ENCODE results near the gene CAPN5.

CAPN5 gene

DNA sequence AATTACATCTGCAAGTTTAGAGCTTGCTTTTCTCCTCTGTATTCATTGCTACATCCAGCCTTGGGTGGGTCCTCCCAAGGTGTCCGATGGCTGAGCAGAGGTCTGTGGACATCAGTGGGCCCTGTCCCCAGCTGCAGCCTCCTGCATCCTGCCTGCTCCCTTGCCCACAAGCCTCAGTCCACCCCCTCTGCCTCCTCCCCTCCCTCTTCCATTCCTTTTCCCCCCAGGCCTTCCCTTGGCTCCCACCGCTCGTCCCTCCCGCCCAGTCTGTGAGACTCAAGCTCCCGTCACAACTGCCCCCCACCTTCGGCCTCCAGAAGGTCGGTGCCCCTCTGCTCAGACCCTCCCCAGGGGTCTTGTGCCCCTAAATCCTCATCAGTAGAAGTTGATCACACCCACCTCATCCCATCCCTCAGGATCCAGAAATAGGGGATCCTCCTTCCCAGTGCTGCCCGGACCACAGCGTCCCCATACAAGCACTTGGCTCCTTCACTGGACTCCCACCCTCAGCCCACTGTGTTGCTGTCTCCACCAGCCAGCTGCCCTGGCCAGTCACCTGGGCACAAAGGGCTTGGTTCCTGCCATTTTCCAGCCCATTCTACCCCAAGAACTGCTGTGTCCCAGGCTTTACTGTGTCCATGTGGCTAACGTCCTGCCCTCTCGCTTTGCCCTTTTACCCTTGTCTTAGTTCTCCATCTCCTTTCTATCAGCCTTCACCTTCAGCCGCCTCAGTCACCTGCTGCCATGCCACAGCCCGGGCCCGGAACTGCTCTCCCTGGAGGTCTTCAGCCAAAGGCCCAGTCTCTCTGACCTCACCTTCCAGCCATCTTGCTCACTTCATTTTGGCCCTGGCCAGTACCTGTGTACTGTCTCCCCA, 33.6 kb downstream of the CAPN5 start:
- no peak for DNase-seq (ENCODE audit: low spot score)

DNA sequence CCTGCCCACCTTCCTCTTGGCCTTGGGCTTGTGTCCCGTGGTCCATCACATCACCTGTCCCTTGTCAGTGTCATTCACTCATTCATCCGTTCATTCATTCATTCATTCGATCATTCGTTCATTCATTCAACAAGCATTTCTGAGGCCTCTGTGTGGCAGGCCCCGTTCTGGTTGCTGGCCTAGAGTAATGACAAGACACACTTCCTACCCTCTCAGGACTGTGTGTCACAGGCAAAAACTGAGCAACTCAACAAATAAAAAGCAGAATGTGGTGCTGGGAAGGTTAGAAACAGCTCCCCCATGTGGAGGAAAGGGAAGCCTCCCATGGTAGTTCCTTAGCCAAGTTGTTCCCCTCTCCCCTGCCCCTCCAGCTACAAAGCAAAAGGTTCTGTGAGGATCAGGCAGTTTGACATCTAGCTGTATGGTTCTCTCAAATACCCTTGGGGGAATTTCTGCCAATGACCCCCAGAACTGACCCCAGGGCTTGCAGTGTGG, 34.3 kb downstream of the CAPN5 start:
- DNase-seq (ENCODE audit: low spot score) = peak; percentile 51

DNA sequence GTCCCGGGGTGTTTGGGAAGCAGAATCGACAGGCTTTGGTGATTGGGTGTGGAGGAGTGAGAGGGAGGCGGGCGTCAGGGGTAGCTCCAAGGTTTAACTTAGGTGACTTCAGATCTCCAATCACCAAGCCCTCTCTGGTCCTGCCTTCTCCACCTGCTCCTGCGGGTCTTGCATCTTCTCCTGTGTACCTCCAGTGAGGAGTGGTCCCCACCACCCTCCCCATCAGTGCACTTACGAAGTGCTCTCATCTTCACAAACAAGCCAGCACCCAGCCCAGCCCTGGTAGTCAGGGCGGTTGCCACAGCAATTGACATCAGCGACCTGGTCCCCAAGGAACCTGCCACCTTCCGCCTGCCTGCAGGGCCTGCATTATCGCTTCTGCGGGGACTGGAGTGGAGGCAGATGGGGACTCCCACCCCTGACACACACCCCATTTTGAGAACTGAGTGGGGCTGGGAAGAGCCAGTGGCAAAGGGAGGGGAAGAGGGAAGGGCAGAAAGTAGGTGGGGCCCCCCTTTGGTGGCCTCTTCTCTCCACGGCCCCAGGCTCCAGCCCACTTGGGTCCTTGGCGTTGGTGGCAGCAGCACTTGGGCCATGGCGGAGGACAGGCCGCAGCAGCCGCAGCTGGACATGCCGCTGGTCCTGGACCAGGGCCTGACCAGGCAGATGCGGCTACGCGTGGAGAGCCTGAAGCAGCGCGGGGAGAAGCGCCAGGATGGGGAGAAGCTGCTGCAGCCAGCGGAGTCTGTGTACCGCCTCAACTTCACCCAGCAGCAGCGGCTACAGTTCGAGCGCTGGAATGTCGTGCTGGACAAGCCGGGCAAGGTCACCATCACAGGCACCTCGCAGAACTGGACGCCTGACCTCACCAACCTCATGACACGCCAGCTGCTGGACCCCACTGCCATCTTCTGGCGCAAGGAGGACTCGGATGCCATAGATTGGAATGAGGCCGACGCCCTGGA, 35.8 kb downstream of the CAPN5 start, which contains the start of gene OMP:
Gene OMP, plus strand, starts transcription at position 595 of the 965 bp plus-strand sequence. Its CDS starts 0 bp downstream, at position 595.
- DNase-seq (ENCODE audit: low spot score) = no peak

DNA sequence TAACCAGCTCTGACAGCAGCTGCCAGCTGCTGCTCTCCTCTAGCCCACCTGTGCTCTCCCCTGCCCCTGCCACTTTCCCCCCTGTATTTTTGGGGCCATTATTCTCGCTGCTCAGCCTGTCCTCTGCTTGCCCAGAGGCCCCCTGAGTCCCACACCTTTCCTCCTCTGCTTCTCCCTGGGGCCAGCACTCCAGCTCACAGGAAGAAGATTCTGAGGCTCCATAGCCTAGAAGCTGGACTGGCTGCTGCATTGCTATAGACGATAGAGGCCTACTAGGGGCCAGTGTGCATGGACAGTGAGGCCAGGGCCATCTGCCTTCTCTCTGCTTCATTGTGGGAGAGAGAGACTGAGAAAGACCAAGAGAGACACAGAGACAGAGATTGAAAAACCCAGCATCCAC, 36.5 kb downstream of the CAPN5 start:
- no peak for DNase-seq (ENCODE audit: low spot score)

DNA sequence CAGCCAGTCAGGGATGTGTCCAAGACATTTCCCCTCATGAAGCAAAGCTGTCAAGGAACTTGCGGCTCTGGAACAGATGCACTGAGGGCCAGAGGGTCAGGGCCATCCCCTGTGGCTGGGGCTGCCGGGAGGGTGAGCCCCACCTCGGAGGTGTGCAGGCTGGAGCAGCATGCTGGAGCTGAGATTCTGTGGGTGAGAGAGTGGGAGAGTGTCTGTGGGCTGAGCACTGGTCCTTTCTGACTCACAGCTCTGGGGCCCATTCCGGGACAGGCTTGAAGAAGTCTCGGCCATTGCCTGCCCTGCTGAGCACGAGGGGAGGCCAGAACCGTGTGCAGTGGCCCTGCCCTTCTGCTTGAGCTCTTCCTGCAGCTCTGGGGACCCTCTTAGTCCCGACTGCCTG, 38.0 kb downstream of the CAPN5 start:
- DNase-seq (ENCODE audit: low spot score) = no peak

DNA sequence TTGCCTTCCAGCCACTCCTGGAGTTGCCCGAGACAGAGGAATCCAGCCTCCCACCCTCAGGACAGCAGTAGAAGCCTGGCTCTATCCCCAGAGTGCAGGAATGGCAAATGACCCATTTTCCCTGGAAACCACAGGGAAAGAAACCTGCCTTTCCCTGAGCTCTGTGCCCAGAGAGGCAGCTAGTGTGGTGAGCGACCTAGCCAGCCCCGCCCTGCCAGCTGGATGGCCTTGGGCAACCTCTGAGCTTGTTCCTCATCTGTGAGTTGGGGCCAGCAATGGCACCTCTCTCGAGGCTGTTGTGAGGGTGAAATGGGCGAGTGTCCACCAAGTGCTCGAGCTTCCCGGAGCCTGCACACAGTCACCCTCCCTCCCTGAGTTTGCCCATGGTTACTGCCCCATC, 39.5 kb downstream of the CAPN5 start:
- DNase-seq (ENCODE audit: low spot score) = no peak

DNA sequence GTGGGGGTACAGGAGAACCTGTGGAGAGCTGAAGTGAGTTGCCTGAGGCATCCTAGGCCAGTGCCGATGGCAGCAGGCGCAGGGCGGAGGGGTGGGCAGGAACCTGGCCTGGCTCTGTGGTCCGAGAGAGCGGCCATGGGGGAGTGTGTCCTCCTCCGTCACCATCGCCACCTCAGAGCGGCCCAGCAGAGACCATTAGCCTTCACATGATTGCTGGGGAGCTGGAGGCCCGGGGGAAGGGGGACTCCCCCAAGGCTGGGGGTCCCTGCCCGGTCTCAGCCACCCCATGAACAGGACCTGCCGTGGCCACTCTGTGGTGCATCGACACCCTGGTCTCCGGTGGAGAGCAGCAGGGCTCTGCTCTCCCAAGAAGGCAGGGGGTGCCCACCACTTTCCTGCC, 40.0 kb downstream of the CAPN5 start:
- DNase-seq (ENCODE audit: low spot score) = no peak

DNA sequence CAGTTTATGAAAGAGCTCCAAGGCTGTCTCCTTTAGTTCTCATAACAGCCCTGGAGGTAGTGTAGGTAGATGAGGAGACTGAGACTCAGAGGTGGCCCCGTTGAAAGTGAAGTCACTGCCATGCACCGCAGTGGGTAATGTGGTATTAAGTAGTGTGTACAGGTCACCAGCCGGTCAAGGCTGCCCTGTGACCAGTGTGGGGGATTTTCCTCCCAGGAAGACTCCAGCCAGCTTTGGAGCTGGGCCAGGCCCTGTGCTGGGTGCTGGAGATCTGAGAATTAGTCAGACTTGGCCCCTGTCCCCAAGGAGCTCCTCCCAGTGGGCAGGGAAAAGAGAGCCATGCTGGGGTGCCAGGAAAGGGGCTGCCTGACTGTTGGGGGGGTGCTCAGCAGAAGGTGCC, 41.2 kb downstream of the CAPN5 start:
- peak; percentile 30 for DNase-seq (ENCODE audit: low spot score)

DNA sequence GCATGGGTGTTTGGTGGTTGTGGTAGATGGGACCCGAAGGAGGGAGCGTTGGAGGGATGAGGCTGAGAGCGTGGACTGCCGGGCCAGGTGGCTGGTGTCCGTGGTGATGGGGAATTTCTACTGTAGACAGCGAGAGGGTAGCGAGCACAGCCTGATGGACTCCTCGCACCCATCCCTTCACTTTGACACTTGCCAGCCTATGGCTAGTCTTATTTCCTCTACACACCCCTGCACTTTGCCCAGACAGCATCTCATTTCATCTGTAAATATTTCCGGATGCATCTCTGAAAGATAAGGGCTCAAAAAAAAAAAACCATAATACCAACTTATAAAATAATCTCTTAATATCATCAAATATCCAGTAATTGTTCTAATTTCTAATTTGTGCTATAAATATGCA, 41.7 kb downstream of the CAPN5 start:
- DNase-seq (ENCODE audit: low spot score) = no peak

DNA sequence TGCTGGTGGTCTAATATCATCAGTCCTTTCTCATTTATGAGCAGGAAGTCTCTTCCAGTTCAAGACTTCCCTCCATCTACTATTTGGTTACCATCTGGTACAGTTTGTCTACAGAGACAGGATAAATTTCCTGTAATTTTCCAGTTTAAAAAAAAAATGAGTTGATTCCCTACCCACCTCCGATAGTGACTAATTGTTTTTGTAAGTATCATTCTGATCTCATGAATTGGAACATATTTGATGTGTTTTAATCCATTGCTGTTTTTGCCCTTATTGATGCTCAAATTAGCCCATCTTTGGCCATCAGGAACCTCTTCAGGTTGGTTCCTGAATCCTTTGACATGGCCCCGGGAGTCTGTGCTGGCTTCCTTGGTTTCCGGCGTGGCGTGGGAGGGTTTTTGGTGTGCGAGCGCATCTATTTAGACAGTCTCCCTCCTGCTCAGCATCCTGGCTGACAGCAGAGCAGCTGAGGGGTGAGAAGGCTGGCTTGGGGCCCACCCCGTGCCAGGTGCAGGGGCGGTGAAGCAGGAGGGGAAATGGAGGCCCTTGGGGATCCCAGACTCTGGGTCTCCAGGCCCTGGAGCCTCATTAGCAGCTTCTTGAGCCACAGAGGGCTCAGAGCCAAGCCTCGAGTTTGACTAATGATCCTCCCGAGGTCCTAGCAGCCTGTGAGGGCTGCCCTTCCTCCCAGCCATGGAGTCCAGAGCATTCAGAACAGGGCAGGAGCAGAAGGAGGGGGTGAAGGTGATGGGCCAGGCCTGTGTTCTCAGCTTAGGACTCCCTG, 42.7 kb downstream of the CAPN5 start:
- DNase-seq (ENCODE audit: low spot score) = no peak

DNA sequence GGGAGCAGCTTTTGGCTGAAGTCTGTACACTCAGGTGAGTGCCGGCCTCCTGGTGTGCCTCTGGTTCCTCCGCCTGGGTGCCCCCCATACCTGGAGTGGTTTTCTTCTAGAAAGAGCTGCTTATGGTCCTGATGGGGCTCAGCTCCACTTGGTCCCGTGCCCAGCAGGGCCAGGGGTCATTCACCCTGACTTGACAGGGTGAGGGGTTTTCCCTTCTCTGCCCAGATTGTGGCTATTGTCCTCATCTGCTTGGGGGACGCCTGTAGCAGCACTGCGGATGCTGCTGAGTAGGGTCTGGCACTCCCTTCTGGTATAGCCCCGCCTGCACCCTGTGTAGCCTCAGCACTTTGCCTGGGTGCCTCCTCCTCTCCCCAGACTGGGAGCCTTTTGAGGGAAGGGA, 44.1 kb downstream of the CAPN5 start:
- DNase-seq (ENCODE audit: low spot score) = no peak

DNA sequence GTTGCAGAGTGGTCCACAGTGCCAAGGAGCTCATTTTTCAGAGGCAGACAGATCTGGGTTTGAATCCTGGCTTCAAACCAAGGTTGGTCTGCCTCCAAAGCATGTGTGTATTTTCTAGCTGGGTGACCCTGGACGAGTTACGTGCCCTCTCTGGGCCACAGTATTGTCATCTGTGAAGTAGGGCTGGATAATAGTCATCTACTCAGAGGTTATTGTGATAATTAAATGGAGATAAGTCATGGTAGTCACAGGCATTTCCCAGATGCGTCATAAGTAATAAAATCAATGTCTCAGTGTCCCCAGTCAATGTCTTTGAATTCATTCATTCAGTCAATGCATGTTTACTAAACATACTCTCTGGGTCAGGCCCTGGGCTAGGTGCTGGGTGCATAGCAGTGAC, 44.5 kb downstream of the CAPN5 start:
- no peak for DNase-seq (ENCODE audit: low spot score)

DNA sequence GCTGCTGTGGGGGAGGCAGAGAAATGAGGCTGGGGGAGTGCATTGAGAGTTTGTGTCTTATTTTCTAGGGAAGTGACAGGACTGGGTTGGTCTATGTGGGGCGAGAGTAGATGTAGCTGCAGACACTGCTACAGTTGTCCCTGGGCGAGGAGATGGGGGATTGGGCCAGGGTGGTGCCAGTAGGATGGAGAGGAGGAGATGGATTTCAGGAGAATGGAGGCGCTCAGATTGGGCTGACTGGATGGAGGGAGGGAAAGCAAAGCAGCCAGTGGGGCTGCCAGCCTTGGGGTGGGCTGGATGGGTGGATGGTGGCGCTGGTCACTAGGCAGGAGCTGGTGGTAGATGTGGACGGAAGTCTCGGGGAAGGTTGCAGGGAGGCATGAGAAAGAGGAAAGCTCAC, 45.2 kb downstream of the CAPN5 start:
- DNase-seq (ENCODE audit: low spot score) = no peak

DNA sequence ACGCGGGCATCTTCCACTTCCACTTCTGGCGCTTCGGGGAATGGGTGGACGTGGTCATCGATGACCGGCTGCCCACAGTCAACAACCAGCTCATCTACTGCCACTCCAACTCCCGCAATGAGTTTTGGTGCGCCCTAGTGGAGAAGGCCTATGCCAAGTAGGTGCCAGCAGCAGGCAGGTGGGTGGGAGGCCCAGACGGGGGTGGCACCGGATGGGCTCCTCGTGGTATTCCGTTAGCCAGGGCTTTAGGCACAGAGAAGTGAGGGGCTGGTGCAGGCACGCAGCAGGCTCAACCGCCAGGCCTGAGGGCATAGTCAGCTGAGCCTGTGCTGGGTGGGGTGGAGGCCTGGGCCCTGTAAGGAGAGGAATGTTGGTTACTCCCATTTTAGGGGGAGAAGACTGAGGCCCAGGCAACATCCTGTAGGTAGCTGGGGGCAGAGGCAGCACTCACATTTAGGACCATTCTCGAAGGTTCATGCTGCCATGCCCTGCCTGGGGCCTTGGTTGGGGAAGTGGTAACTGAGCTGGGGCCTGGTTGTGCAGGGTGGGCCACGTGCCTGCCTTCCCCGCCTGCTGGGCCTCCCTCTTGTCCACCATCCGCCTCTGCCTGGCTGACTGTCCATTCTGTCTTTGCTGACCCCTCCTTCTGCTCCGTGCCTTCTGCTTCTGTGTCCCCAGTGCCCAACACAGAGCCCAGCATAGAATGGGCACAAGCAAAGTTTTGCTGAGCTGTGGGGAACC, 46.0 kb downstream of the CAPN5 start:
- no peak for DNase-seq (ENCODE audit: low spot score)

DNA sequence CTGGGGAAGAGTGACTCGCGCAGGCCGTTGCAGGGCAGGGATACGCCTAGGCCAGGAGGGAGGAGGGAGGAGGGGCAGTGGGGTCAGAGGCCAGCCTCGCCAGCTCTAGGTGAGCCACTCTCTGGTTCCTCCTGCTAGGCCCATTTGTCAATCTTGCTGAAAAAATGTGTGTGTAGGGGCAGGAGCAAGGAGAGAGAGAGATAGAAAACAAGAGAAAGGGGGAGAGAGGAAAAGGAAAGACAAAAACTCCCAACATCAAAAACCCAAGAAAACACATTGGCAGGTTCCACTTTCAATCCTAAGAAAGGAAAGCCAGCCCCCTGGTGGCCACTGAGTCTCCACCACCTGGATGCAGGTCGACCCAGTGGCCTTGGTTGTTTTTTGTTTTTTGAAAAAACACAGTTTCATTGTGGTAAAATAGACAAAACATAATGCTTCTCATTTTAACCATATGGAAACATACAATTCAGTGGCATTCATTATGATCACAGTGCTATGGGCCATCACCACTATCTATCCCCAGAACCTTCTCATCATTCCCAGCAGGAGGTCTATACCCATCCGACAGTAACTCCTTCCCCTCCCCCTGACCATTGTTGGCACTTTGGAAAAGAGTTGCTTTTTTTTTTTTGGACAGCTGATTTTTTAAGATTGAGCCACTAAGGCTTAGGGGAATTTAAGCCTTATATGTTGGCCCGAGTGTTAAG, 46.8 kb downstream of the CAPN5 start:
- DNase-seq (ENCODE audit: low spot score) = peak; percentile 26

DNA sequence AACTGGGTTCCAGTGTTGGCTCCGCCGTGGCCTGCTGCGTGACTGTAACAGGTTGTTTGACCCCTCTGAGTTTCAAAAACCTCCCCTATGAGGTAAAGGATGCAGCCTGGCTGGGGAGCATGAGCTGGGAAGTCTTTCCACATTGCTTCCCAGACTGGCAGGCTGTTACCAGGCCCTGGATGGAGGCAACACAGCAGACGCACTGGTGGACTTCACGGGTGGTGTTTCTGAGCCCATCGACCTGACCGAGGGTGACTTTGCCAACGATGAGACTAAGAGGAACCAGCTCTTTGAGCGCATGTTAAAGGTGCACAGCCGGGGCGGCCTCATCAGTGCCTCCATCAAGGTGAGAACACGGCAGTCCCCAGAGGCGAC, 47.3 kb downstream of the CAPN5 start:
- DNase-seq (ENCODE audit: low spot score) = no peak

DNA sequence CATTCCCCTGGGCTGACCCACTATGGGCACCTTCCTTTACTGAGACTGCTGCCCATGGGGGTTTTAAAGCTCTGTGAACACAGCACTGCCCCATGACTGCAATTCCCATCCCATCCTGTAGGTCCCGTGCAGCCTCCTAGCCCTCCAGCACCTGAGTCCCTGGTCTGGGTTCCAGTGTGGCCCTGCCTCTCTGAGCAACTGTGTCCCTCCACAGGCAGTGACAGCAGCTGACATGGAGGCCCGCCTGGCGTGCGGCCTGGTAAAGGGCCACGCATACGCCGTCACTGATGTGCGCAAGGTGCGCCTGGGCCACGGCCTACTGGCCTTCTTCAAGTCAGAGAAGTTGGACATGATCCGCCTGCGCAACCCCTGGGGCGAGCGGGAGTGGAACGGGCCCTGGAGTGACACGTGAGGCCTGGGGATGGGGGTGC, 48.4 kb downstream of the CAPN5 start:
- DNase-seq (ENCODE audit: low spot score) = no peak

DNA sequence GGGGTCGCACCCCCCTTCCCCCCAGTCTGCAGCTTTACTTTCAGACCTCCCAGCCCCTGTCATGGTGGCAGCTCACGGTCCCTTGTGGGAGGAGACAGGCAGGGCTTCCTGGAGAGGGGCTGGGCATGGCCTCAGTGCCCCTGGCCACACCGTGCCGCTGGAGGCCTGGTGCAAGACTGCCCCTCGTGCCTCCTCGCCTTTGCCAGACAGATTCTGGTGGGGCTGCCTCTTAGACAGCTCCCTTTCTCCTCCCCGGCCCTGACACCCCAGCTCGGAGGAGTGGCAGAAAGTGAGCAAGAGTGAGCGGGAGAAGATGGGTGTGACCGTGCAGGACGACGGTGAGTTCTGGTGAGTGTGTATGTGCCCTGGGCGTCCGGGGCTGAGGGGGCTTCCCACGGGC, 49.2 kb downstream of the CAPN5 start:
- no peak for DNase-seq (ENCODE audit: low spot score)

DNA sequence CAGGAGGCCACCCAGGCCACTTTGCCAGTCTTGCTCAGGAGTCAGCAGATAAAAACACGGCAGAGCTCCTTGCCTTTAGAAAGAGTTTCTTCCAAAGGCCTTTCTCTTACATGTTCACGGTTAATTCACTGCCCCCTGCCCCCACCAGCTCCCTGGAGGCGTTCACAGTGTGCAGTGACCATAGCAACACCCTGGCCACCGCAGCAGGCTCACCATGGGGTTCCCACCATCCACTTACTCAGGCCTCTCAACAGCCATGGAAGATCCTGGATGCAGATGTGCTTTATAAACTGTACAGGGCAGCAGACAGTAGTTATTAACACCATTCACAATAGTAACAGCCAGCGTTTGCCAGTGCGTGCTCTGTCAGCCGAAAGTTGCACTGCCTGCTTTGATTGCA, 50.7 kb downstream of the CAPN5 start:
- no peak for DNase-seq (ENCODE audit: low spot score)

DNA sequence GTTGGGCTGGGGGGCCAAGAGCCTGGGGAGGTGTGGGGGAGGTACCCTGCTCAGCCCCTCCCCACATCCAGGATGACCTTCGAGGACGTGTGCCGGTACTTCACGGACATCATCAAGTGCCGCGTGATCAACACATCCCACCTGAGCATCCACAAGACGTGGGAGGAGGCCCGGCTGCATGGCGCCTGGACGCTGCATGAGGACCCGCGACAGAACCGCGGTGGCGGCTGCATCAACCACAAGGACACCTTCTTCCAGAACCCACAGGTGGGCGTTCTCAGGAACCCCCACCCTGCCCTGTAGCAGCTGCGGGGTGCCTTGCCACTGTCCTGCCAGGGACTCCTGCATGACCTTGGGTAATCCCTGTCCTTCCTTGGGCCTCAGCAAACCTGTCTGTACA, 51.3 kb downstream of the CAPN5 start:
- no peak for DNase-seq (ENCODE audit: low spot score)

DNA sequence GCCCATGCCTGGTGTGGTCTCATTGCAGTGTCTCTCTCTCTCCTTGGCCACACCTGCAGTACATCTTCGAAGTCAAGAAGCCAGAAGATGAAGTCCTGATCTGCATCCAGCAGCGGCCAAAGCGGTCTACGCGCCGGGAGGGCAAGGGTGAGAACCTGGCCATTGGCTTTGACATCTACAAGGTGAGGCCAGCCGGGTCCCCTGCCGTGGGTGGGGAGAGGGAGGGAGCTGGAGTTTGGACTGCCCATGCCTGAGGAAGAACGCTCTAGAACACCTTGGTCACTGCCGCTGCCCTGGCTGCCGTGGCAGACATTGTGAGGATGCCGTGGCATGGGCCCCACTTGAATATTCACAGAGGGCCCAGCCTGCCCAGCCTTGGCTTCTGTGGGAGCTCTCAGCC, 52.2 kb downstream of the CAPN5 start:
- DNase-seq (ENCODE audit: low spot score) = no peak
